ENCODE data around the gene BORCS5.

GRCh38 chr12:12397184-12397583 is 40.3 kb downstream of the BORCS5 start:
- TF ChIP-seq POLR2A (IDR thresholded peaks at IDR 0.05; ENCODE audit: low read depth, low read length) (no peak), POLR2AphosphoS5 (IDR thresholded peaks at IDR 0.05; ENCODE audit: low read depth, low read length) (no peak)
